RWPE2 (cell line): ENCODE results near the gene ARF1.

ENCODE experiments used
- ATAC-seq: fragments of 200-7000 bp; cut with Tn5 transposase; 3 replicates; pipeline ENCODE4 v1.9.1; 2021; ENCODE audit warnings: low read depth
- DNase-seq: peaks from one replicate; pipeline ENCODE4 v3.0.0-alpha.2; 2020; ENCODE audit warnings: low spot score
- H3K27ac ChIP-seq: fragments of 450-650 bp; 2 replicates; pipeline ENCODE4 v1.5.1; 2017; ENCODE audit warnings: mild to moderate bottlenecking; ENCODE audit not compliant: poor library complexity, severe bottlenecking
- H3K27me3 ChIP-seq: fragments of 250-450 bp; sonication (Bioruptor Pico); 2 replicates; pipeline ENCODE4 v1.5.1; 2021; ENCODE audit warnings: mild to moderate bottlenecking, moderate library complexity; ENCODE audit not compliant: insufficient read depth, poor library complexity, severe bottlenecking
- H3K36me3 ChIP-seq: fragments of 250-450 bp; sonication (Bioruptor Pico); 2 replicates; pipeline ENCODE4 v1.5.1; 2020; ENCODE audit warnings: low read depth, mild to moderate bottlenecking, moderate library complexity
- H3K4me1 ChIP-seq: fragments of 250-450 bp; sonication (Bioruptor Pico); 2 replicates; pipeline ENCODE4 v1.5.1; 2021; ENCODE audit warnings: mild to moderate bottlenecking, moderate library complexity; ENCODE audit not compliant: insufficient read depth, poor library complexity, severe bottlenecking
- H3K4me3 ChIP-seq: fragments of 250-450 bp; sonication (Bioruptor Pico); 2 replicates; pipeline ENCODE4 v1.5.1; 2021; ENCODE audit warnings: mild to moderate bottlenecking, moderate library complexity; ENCODE audit not compliant: severe bottlenecking
- H3K9me3 ChIP-seq: fragments of 250-450 bp; sonication (Bioruptor Pico); 2 replicates; pipeline ENCODE4 v1.5.1; 2021; ENCODE audit warnings: mild to moderate bottlenecking, moderate library complexity; ENCODE audit not compliant: severe bottlenecking
- CTCF ChIP-seq: fragments of 450-650 bp; IDR thresholded peaks from one replicate; pipeline ENCODE4 v1.5.1; 2017; ENCODE audit warnings: mild to moderate bottlenecking, moderate library complexity; ENCODE audit not compliant: poor library complexity, severe bottlenecking

Gene ARF1

GRCh38 chr1:228104526-228105269 lies 22.2 kb downstream of the ARF1 start:
- Histone ChIP-seq H3K4me1 (no peaks in the 10 kb centered on the region), H3K36me3 (no peaks in the 10 kb centered on the region; the same call in none of the 2 replicates), H3K9me3 (no peaks in the 10 kb centered on the region), H3K27ac (no peak overlapping the region), H3K4me3 (no peak overlapping the region), H3K27me3 (no peaks in the 10 kb centered on the region)
- DNase-seq: no peak
- ATAC-seq: no peak
- no peak for TF ChIP-seq CTCF

- DNase-seq (no peak), ATAC-seq (no peak)
- no peaks in the 10 kb centered on the region for H3K4me1 ChIP-seq
- H3K27ac ChIP-seq: no peak overlapping the region
- H3K9me3 ChIP-seq: no peaks in the 10 kb centered on the region
- TF ChIP-seq CTCF: no peak
- H3K4me3 ChIP-seq: no peak overlapping the region
- no peaks in the 10 kb centered on the region; the same call in 1 of the 2 replicates for H3K36me3 ChIP-seq
- no peaks in the 10 kb centered on the region for H3K27me3 ChIP-seq
Observed at GRCh38 chr1:228105270-228105995, 22.9 kb downstream of the ARF1 start.

GRCh38 chr1:228105996-228106799 lies 23.7 kb downstream of the ARF1 start:
- Histone ChIP-seq H3K27me3 (no peaks in the 10 kb centered on the region), H3K27ac (no peak overlapping the region), H3K36me3 (no peaks in the 10 kb centered on the region), H3K4me1 (no peaks in the 10 kb centered on the region), H3K4me3 (no peak overlapping the region), H3K9me3 (no peaks in the 10 kb centered on the region)
- ATAC-seq: no peak
- no peak for DNase-seq
- no peak for TF ChIP-seq CTCF

GRCh38 chr1:228106800-228107054 lies 24.2 kb downstream of the ARF1 start:
- no peak overlapping the region for H3K4me3 ChIP-seq
- no peak for ATAC-seq
- H3K9me3 ChIP-seq: no peaks in the 10 kb centered on the region
- H3K36me3 ChIP-seq: no peaks in the 10 kb centered on the region
- no peaks in the 10 kb centered on the region for H3K4me1 ChIP-seq
- DNase-seq: no peak
- TF ChIP-seq CTCF: no peak
- H3K27me3 ChIP-seq: no peaks in the 10 kb centered on the region
- no peak overlapping the region for H3K27ac ChIP-seq
